HepG2 (cell line): ENCODE results near the gene COX4I2. TPM values are rescaled to one million over a fixed set of nuclear protein-coding genes. Genes with fewer than 3 reads are reported as not detected.

ENCODE experiments used
- ARNT2 ChIP-seq: sonication (generic); formaldehyde crosslinking; IDR thresholded peaks from 2 replicates; pipeline ENCODE4 v1.8.0; 2022; ENCODE audit warnings: mild to moderate bottlenecking, low read depth, missing genetic modification reagents, moderate library complexity
- FLYWCH1 ChIP-seq: sonication (generic); formaldehyde crosslinking; IDR thresholded peaks from 2 replicates; pipeline ENCODE4 v1.8.1; 2023; ENCODE audit warnings: mild to moderate bottlenecking, missing genetic modification reagents
- FOXM1 ChIP-seq: sonication (generic); formaldehyde crosslinking; IDR thresholded peaks from 2 replicates; pipeline ENCODE4 v1.5.0; 2020; ENCODE audit warnings: missing genetic modification reagents
- GABPB1 ChIP-seq: IDR thresholded peaks from 2 replicates; pipeline ENCODE4 v1.6.1; 2016; ENCODE audit warnings: mild to moderate bottlenecking, missing genetic modification reagents, moderate library complexity, missing compliant biosample characterization
- HIC2 ChIP-seq: sonication (generic); formaldehyde crosslinking; IDR thresholded peaks from 2 replicates; pipeline ENCODE4 v1.9.0; 2022; ENCODE audit warnings: low read depth, missing genetic modification reagents
- KDM5B ChIP-seq: sonication (generic); formaldehyde crosslinking; IDR thresholded peaks from 2 replicates; pipeline ENCODE4 v1.4.0; 2020; ENCODE audit warnings: missing genetic modification reagents, mild to moderate bottlenecking, borderline replicate concordance
- MBNL3 ChIP-seq: fragments of 250-450 bp; sonication (Bioruptor Pico); conservative IDR thresholded peaks from 2 replicates; pipeline ENCODE4 v1.8.0; 2022; ENCODE audit warnings: mild to moderate bottlenecking, inconsistent platforms
- NFKBIZ ChIP-seq: IDR thresholded peaks from 2 replicates; pipeline ENCODE4 v1.6.1; 2018; ENCODE audit warnings: missing genetic modification reagents, missing compliant biosample characterization
- NFYC ChIP-seq: IDR thresholded peaks from 2 replicates; pipeline ENCODE4 v1.6.1; 2016; ENCODE audit warnings: missing genetic modification reagents, missing compliant biosample characterization
- POGZ ChIP-seq: sonication (generic); formaldehyde crosslinking; IDR thresholded peaks from 2 replicates; pipeline ENCODE4 v1.4.0; 2020; ENCODE audit warnings: mild to moderate bottlenecking, missing genetic modification reagents
- RFX5 ChIP-seq: IDR thresholded peaks from 2 replicates; pipeline ENCODE4 v1.6.1; 2011; ENCODE audit warnings: low read depth, low read length, improper control_type of control experiment
- ZNF234 ChIP-seq: sonication (generic); formaldehyde crosslinking; conservative IDR thresholded peaks from 2 replicates; pipeline ENCODE4 v1.5.1; 2020; ENCODE audit warnings: mild to moderate bottlenecking, missing genetic modification reagents
- ZNF264 ChIP-seq: sonication (generic); formaldehyde crosslinking; IDR thresholded peaks from 2 replicates; pipeline ENCODE4 v1.4.0; 2020; ENCODE audit warnings: missing genetic modification reagents
- ZNF318 ChIP-seq: sonication (generic); formaldehyde crosslinking; IDR thresholded peaks from 2 replicates; pipeline ENCODE4 v1.4.0; 2020; ENCODE audit warnings: mild to moderate bottlenecking, missing genetic modification reagents
- ZNF326 ChIP-seq: sonication (generic); formaldehyde crosslinking; IDR thresholded peaks from 2 replicates; pipeline ENCODE4 v1.4.0; 2020; ENCODE audit warnings: missing genetic modification reagents, borderline replicate concordance
- ZNF468 ChIP-seq: sonication (generic); formaldehyde crosslinking; IDR thresholded peaks from 2 replicates; pipeline ENCODE4 v1.8.0; 2022; ENCODE audit warnings: mild to moderate bottlenecking, moderate library complexity, missing genetic modification reagents
- ZNF724P ChIP-seq: sonication (generic); formaldehyde crosslinking; IDR thresholded peaks from 2 replicates; pipeline ENCODE4 v1.8.0; 2022; ENCODE audit warnings: missing genetic modification reagents, borderline replicate concordance
- ZSCAN31 ChIP-seq: sonication (generic); formaldehyde crosslinking; IDR thresholded peaks from 2 replicates; pipeline ENCODE4 v1.5.0; 2020; ENCODE audit warnings: low read depth, mild to moderate bottlenecking, missing genetic modification reagents
- polyA plus RNA-seq, 8 experiments: library from polyadenylated mRNA; depleted of rRNA in 3 of 8; stranded (reverse) in 7 of 8; unstranded in 1 of 8; fragments of >200 nt; fragmentation: Illumina TruSeq in 4 of 8; extraction: Trizol in 4 of 8; gene quantifications; 2 replicates each; pipeline versions ENCODE4 v1.2.1 to v1.2.3, GENCODE V29; 2011 to 2016; ENCODE audit warnings: low read depth in 4 of 8, missing spikeins in 1 of 8, mixed read lengths in 1 of 8; ENCODE audit not compliant: insufficient read depth in 1 of 8
- total RNA-seq, 5 experiments: library from RNA; depleted of rRNA; stranded (reverse); fragments of >200 nt; fragmentation: Illumina TruSeq; extraction: Trizol; gene quantifications; 2 replicates each; pipeline ENCODE4 v1.2.3, GENCODE V29; 2016; ENCODE audit warnings: low read depth in 1 of 5
- TF ChIP-seq, protein P1 (sequence below): IDR thresholded peaks from 2 replicates; pipeline ENCODE4 v1.6.1; 2016; ENCODE audit warnings: missing compliant biosample characterization, missing genetic modification reagents, borderline replicate concordance

Gene COX4I2
- total and polyA plus RNA-seq, 2 of the 13 experiments (the other 11 are each of a cell fraction or from before 2014, with no cell fraction given): 1.1 TPM; not detected in 1

GRCh38 chr20:31608251-31608945, 29.3 kb upstream of the COX4I2 start (continued):
- TF ChIP-seq FLYWCH1 (CRISPR knock-in tag) (peak; percentile 93; the same call in 1 of the 2 replicates), NFYC (CRISPR knock-in tag) (peak; percentile 68), POGZ (CRISPR knock-in tag) (peak; percentile 99), MBNL3 (CRISPR knock-in tag) (no peak), ZNF234 (CRISPR knock-in tag) (no peak), GABPB1 (CRISPR knock-in tag) (peak; percentile 93), ZNF264 (peak; percentile 91; the same call in 1 of the 2 replicates), ARNT2 (CRISPR knock-in tag) (peak; percentile 100), NFKBIZ (CRISPR knock-in tag) (peak; percentile 99), ZNF318 (CRISPR knock-in tag) (peak; percentile 98), KDM5B (CRISPR knock-in tag) (peak; percentile 99; the same call in 1 of the 2 replicates), FOXM1 (CRISPR knock-in tag) (no peak; the same call in 1 of the 2 replicates), RFX5 (peak; percentile 65; the same call in 1 of the 2 replicates), HIC2 (CRISPR knock-in tag) (peak; percentile 98), ZNF468 (CRISPR knock-in tag) (no peak; the same call in 1 of the 2 replicates), ZSCAN31 (CRISPR knock-in tag) (peak; percentile 100), ZNF724P (CRISPR knock-in tag) (peak; percentile 99; the same call in 1 of the 2 replicates), ZNF326 (CRISPR knock-in tag) (no peak)
- TF ChIP-seq, protein P1, sequence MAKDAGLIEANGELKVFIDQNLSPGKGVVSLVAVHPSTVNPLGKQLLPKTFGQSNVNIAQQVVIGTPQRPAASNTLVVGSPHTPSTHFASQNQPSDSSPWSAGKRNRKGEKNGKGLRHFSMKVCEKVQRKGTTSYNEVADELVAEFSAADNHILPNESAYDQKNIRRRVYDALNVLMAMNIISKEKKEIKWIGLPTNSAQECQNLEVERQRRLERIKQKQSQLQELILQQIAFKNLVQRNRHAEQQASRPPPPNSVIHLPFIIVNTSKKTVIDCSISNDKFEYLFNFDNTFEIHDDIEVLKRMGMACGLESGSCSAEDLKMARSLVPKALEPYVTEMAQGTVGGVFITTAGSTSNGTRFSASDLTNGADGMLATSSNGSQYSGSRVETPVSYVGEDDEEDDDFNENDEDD: peak; percentile 89
